GM13977 (cell line): ENCODE data around the gene COL12A1.

Experiments used
- DNase-seq: peaks from one replicate; pipeline ENCODE4 v3.0.0; 2012; ENCODE audit warnings: low spot score
- in situ Hi-C: fragments of 300-500 bp; cut with MboI; formaldehyde crosslinking; loops from one replicate; pipeline ENCODE4 v1.12.0; 2022; ENCODE audit warnings: low sequenced_read_pairs, low pct_unique_long_range_greater_than_20kb, mixed read lengths, inconsistent platforms; ENCODE audit not compliant: unreplicated experiment
- TF ChIP-seq, protein P1 (sequence below): IDR thresholded peaks from 2 replicates; pipeline ENCODE4 v1.5.1; 2012; ENCODE audit warnings: mild to moderate bottlenecking, control low read depth; ENCODE audit not compliant: insufficient read depth; ENCODE audit errors: extremely low read depth, missing control alignments

Gene COL12A1

GRCh38 chr6:75124983-75125382, 80.9 kb downstream of the COL12A1 start:
- no peak for DNase-seq
- in situ Hi-C loops = no loop called here
- TF ChIP-seq, protein P1, sequence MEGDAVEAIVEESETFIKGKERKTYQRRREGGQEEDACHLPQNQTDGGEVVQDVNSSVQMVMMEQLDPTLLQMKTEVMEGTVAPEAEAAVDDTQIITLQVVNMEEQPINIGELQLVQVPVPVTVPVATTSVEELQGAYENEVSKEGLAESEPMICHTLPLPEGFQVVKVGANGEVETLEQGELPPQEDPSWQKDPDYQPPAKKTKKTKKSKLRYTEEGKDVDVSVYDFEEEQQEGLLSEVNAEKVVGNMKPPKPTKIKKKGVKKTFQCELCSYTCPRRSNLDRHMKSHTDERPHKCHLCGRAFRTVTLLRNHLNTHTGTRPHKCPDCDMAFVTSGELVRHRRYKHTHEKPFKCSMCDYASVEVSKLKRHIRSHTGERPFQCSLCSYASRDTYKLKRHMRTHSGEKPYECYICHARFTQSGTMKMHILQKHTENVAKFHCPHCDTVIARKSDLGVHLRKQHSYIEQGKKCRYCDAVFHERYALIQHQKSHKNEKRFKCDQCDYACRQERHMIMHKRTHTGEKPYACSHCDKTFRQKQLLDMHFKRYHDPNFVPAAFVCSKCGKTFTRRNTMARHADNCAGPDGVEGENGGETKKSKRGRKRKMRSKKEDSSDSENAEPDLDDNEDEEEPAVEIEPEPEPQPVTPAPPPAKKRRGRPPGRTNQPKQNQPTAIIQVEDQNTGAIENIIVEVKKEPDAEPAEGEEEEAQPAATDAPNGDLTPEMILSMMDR = no peak

DNA sequence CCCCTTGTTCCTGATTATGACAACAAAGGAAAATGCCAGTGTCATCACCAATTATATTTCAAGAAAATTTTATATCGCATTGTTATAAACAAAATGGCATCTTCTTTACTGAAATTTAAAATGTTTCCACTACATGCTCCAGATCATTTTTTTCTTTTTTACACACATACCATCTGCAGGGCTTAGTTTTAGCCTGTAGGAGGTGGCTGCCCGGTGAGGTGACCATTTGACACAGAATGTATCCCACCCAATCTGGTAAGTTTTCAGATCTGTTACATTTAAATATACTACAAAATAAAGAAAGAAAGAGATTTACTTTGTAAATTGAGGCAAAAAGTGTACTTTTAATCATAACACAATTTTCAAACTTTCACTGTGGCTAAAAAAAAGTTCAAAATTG, 81.8 kb downstream of the COL12A1 start:
- TF ChIP-seq, protein P1 = no peak
- in situ Hi-C loops = no loop called here
- no peak for DNase-seq

GRCh38 chr6:75118925-75119515, 86.8 kb downstream of the COL12A1 start:
- TF ChIP-seq, protein P1 = no peak
- in situ Hi-C loops = no loop called here
- no peak for DNase-seq

- DNase-seq = no peak
- in situ Hi-C loops = no loop called here
- TF ChIP-seq, protein P1 = no peak
These were observed 88.2 kb downstream of the COL12A1 start for GRCh38 chr6:75117701-75118100.

DNA sequence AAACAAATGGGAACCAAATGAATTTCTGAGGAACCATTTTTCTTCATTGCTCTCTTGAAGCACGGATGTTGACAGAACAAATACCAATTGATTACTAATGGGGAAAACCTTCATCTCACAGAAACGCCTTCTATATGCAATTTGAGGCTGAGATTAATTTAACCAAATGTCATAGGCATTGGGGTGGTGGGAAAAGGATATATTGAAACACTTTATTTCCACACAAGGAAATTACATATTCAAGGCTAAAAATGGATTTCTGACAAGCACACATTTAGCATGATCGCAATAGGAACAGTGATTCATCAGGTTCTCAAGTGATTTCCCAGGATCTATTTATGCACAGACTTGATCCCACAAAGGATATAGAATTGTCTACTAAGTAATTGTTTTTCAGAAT, 88.9 kb downstream of the COL12A1 start:
- in situ Hi-C loops = no loop called here
- no peak for DNase-seq
- TF ChIP-seq, protein P1 = no peak

- in situ Hi-C loops = no loop called here
- TF ChIP-seq, protein P1 = no peak
- DNase-seq = no peak
These were observed 90.4 kb downstream of the COL12A1 start for GRCh38 chr6:75115481-75115880.

DNA sequence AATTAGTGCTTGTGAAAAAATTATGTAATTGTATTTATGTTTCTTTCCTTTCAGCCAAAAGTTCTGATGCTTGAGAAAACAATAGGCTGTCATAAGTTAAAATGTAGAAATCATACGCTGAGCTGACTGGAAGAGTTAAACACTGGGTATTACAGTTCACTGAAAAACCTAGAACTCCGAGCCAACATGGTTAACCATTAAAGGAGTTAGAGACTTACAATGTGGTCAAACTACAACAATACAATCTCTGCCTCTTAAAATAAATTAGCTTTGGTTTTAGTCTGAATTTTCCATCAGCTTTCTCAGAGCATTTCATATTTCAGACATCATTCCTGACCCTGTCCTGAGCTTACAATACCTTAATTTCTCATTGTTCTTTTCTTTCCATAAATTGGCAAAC, 91.0 kb downstream of the COL12A1 start:
- TF ChIP-seq, protein P1 = no peak
- DNase-seq = no peak
- in situ Hi-C loops = no loop called here
